Sigmoid colon (tissue), 4 donors: ENCODE measurements around the gene LRRC72.

Experiments
- CTCF ChIP-seq, 4 experiments: fragments of 450-650 bp in 3 of 4; fragments of 200-600 bp in 1 of 4; IDR thresholded peaks; one replicate each; pipeline ENCODE4 v1.5.1; 2016 to 2019; ENCODE audit warnings: antibody characterized with exemption in 4 of 4, mild to moderate bottlenecking in 3 of 4, moderate library complexity in 2 of 4
- POLR2A ChIP-seq, 2 donors: fragments of 450-650 bp; IDR thresholded peaks; one replicate each; pipeline ENCODE4 v1.6.1; 2016; ENCODE audit warnings: antibody characterized with exemption in 2 of 2, mild to moderate bottlenecking in 2 of 2, moderate library complexity in 2 of 2
- POLR2AphosphoS5 ChIP-seq, 4 donors: sonication (generic); formaldehyde crosslinking; IDR thresholded peaks; one replicate each; pipeline ENCODE4 v1.6.1; 2017; ENCODE audit warnings: antibody characterized with exemption in 4 of 4

GRCh38 chr7:16542401-16542800 is 15.8 kb downstream of the LRRC72 start:
- TF ChIP-seq CTCF (IDR thresholded peaks at IDR 0.05) (no peak), POLR2A (IDR thresholded peaks at IDR 0.05) (no peak), POLR2AphosphoS5 (IDR thresholded peaks at IDR 0.05) (no peak)
